ENCODE measurements around the gene KCNJ3. TPM values are rescaled to one million over a fixed set of nuclear protein-coding genes. Genes with fewer than 3 reads are reported as not detected.
A peak's percentile ranks its signal among the peaks of the same experiment; 100 is the strongest.

Gene KCNJ3
- total and polyA plus RNA-seq, 2 donors (not counting 1 experiment from before 2014, with no cell fraction given): 0.01 TPM; not detected in 1

DNA sequence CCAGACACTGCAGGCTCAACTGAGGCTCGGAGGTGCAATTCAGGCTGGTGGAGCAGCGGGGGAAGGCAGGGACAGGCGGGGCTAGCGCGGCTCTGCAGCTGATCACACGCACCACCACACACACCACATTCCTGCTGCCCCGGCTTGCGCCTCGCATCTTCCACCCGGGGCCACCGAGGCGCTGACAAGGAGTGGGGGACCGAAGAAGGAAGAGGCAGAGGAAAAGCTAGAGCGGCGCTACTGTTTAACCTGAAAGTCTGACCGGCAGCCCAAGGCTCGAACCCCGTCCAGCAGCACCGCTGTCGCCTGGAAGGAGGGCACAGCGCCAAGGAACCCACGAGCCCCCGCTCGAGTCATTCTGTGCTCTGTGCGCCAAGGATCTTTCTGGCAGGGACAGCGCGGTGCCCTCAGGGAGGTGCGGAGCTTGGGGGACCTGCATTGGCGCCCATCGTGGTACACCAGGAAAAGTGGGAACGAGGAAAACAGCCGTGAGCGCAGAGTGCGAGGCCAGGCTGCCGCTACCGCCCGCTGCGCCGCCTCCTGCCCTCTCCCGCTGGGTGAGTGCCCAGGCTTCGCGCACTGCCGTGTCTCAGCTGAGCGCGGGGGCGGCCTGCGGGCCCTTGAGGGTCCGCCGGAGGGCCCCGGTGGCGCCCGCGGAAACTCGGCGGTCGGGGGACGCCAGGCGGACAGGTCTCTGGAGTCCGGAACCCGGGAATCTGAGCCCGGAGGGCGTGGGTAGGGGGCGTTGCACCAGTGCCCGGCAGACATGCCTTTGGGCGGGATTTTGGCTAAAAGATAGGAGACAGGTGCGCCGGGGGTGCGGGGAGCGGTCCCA, 860 bp upstream of the KCNJ3 start:
- TF ChIP-seq EZH2 (IDR thresholded peaks at IDR 0.05; ENCODE audit: borderline replicate concordance, insufficient read depth, low read depth, low read length, poor library complexity, severe bottlenecking): no peak
- TF ChIP-seq, protein P1, sequence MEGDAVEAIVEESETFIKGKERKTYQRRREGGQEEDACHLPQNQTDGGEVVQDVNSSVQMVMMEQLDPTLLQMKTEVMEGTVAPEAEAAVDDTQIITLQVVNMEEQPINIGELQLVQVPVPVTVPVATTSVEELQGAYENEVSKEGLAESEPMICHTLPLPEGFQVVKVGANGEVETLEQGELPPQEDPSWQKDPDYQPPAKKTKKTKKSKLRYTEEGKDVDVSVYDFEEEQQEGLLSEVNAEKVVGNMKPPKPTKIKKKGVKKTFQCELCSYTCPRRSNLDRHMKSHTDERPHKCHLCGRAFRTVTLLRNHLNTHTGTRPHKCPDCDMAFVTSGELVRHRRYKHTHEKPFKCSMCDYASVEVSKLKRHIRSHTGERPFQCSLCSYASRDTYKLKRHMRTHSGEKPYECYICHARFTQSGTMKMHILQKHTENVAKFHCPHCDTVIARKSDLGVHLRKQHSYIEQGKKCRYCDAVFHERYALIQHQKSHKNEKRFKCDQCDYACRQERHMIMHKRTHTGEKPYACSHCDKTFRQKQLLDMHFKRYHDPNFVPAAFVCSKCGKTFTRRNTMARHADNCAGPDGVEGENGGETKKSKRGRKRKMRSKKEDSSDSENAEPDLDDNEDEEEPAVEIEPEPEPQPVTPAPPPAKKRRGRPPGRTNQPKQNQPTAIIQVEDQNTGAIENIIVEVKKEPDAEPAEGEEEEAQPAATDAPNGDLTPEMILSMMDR (IDR thresholded peaks at IDR 0.05): no peak
- 6% methylated on average over 63 of the region's 69 CpGs for WGBS (ENCODE audit: insufficient coverage)
- peaks cover 29% of the 10 kb centered on the region for H3K27me3 Mint-ChIP-seq
- peak overlapping the region; percentile 48 for H3K4me3 Mint-ChIP-seq
- Histone ChIP-seq H3K79me2 (ENCODE audit: control insufficient read depth, insufficient read depth, low read length) (no peaks in the 10 kb centered on the region), H4K20me1 (ENCODE audit: control insufficient read depth, insufficient read depth, low read length, poor library complexity, severe bottlenecking) (no peaks in the 10 kb centered on the region), H3K4me2 (replicated peaks; ENCODE audit: low read depth, low read length, poor library complexity, severe bottlenecking) (peak overlapping the region; percentile 30), H2AFZ (ENCODE audit: insufficient read depth, low read depth, low read length, poor library complexity, severe bottlenecking) (peak overlapping the region; percentile 10), H3K4me3 (ENCODE audit: control extremely low read depth in 1 of 5, extremely low read depth in 1 of 5, insufficient read depth in 1 of 5, low read depth in 2 of 5, low read length in 4 of 5) (peak overlapping the region in 1 of 5 experiments; percentile 26), H3K27me3 (replicated peaks in 1 of 4; ENCODE audit: control extremely low read depth in 1 of 4, control insufficient read depth in 3 of 4, insufficient read depth in 4 of 4, low read length in 3 of 4) (peaks cover 0 to 16% (median 5%) of the 10 kb centered on the region in 4 experiments), H3K4me1 (ENCODE audit: control insufficient read depth in 2 of 2, insufficient read depth in 2 of 2, low read length in 2 of 2) (no peaks in the 10 kb centered on the region), H3K9me3 (ENCODE audit: control extremely low read depth in 1 of 3, control insufficient read depth in 2 of 3, insufficient read depth in 1 of 3, low read length in 2 of 3) (peaks cover 0 to 20% (median 0%) of the 10 kb centered on the region in 3 donors), H3K27ac (ENCODE audit: low read length in 2 of 2) (no peak overlapping the region), H3K36me3 (replicated peaks in 1 of 2; ENCODE audit: control extremely low read depth in 1 of 2, control insufficient read depth in 1 of 2, extremely low read depth in 1 of 2, insufficient read depth in 2 of 2, low read length in 1 of 2) (no peaks in the 10 kb centered on the region), H3K9ac (ENCODE audit: low read length) (no peak overlapping the region)
- peaks cover 3% of the 10 kb centered on the region for H3K4me1 Mint-ChIP-seq
- H3K27ac Mint-ChIP-seq: no peak overlapping the region
- ATAC-seq (ENCODE audit: low read depth): no peak
- no peaks in the 10 kb centered on the region for H3K9me3 Mint-ChIP-seq (ENCODE audit: insufficient read depth)
- POLR2A ChIA-PET: no interaction called here
- intact Hi-C loops (cut with micrococcal nuclease): no loop called here
- CTCF ChIA-PET: no interaction called here
- DNase-seq: no peak

All from B cell (primary cell).